Right lobe of liver (tissue), 4 donors: ENCODE measurements around the gene CTSD.

Experiments
- POLR2A ChIP-seq: fragments of 450-650 bp; IDR thresholded peaks from one replicate; pipeline ENCODE4 v1.6.1; 2017; ENCODE audit warnings: antibody characterized with exemption, mild to moderate bottlenecking
- TF ChIP-seq, protein P1 (sequence below), 4 donors: fragments of 200-600 bp in 3 of 4; fragments of 450-650 bp in 1 of 4; IDR thresholded peaks; one replicate each; pipeline versions ENCODE4 v1.5.1 to v1.8.0; 2016 to 2022; ENCODE audit warnings: antibody characterized with exemption in 4 of 4, mild to moderate bottlenecking in 2 of 4
- donor health status: DM: no; HTN: no; CAD: no.
- donor health status: DM: no; HTN: no; CAD: no.
- donor health status: DM: no; HTN: yes; CAD: no.

DNA sequence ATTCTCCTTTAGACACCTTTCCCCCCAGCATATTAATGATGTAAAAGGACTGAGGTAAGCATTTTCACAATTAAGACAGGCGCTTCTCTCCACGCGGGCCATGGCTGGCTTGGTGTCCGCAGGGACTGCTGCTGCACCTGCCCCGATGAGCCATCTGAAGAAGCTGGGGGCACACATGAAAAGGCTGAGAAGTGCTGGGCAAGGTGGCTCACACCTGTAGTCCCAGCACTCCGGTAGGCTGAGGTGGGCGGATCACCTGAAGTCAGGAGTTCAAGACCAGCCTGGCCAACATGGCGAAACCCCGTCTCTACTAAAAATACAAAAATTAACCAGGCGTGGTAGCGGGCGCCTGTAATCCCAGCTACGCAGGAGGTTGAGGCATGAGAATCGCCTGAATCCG is 45.4 kb downstream of the CTSD start:
- TF ChIP-seq, protein P1, sequence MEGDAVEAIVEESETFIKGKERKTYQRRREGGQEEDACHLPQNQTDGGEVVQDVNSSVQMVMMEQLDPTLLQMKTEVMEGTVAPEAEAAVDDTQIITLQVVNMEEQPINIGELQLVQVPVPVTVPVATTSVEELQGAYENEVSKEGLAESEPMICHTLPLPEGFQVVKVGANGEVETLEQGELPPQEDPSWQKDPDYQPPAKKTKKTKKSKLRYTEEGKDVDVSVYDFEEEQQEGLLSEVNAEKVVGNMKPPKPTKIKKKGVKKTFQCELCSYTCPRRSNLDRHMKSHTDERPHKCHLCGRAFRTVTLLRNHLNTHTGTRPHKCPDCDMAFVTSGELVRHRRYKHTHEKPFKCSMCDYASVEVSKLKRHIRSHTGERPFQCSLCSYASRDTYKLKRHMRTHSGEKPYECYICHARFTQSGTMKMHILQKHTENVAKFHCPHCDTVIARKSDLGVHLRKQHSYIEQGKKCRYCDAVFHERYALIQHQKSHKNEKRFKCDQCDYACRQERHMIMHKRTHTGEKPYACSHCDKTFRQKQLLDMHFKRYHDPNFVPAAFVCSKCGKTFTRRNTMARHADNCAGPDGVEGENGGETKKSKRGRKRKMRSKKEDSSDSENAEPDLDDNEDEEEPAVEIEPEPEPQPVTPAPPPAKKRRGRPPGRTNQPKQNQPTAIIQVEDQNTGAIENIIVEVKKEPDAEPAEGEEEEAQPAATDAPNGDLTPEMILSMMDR (IDR thresholded peaks at IDR 0.05), result no peak
- TF ChIP-seq POLR2A, result no peak
